OCI-LY3 (cell line): ENCODE measurements around the gene RYK.

Source experiments
- CTCF ChIP-seq: fragments of 200-600, 300-600 bp; sonication (generic); IDR thresholded peaks from 2 replicates; pipeline ENCODE4 v1.5.1; 2014; ENCODE audit warnings: antibody characterized with exemption, low read length, low read depth
- EZH2phosphoT487 ChIP-seq: fragments of 200-600 bp; shearing (Covaris generic); IDR thresholded peaks from 2 replicates; pipeline ENCODE4 v1.6.1; 2018; ENCODE audit warnings: antibody characterized with exemption, mixed run types, low read depth

- TF ChIP-seq CTCF (no peak), EZH2phosphoT487 (no peak)
Observed at GRCh38 chr3:134189849-134190248, 60.8 kb downstream of the RYK start.
